GM23248 (cell line): ENCODE measurements around the gene NCOA7. TPM values are rescaled to one million over a fixed set of nuclear protein-coding genes. Genes with fewer than 3 reads are reported as not detected.

ENCODE experiments used
- DNase-seq: peaks from one replicate; pipeline ENCODE4 v3.0.0-alpha.2; 2015
- H2AFZ ChIP-seq: fragments of 200-600 bp; sonication (generic); 2 replicates; pipeline ENCODE4 v1.6.1; 2016; ENCODE audit warnings: antibody characterized with exemption
- H3F3A ChIP-seq: fragments of 200-600 bp; sonication (generic); 2 replicates; pipeline ENCODE4 v1.6.1; 2016; ENCODE audit warnings: mild to moderate bottlenecking, antibody characterized with exemption, mixed run types; ENCODE audit not compliant: insufficient read depth
- H3K27ac ChIP-seq: fragments of 200-600 bp; sonication (generic); 2 replicates; pipeline ENCODE4 v1.5.1; 2016; ENCODE audit warnings: mild to moderate bottlenecking
- H3K27me3 ChIP-seq: fragments of 200-600 bp; sonication (generic); replicated peaks from 2 replicates; pipeline ENCODE4 v1.6.1; 2016; ENCODE audit warnings: mild to moderate bottlenecking; ENCODE audit not compliant: insufficient read depth
- H3K36me3 ChIP-seq: fragments of 200-600 bp; sonication (generic); 2 replicates; pipeline ENCODE4 v1.6.1; 2016; ENCODE audit warnings: low read depth, mild to moderate bottlenecking
- H3K4me1 ChIP-seq: fragments of 200-600 bp; sonication (generic); 2 replicates; pipeline ENCODE4 v1.6.1; 2016; ENCODE audit warnings: mild to moderate bottlenecking; ENCODE audit not compliant: insufficient read depth
- H3K4me2 ChIP-seq: fragments of 200-600 bp; sonication (generic); one replicate; pipeline ENCODE4 v1.6.1; 2016; ENCODE audit warnings: mild to moderate bottlenecking; ENCODE audit not compliant: unreplicated experiment
- H3K4me3 ChIP-seq: fragments of 200-600 bp; sonication (generic); 2 replicates; pipeline ENCODE4 v1.5.1; 2016; ENCODE audit warnings: mild to moderate bottlenecking
- H3K79me2 ChIP-seq: fragments of 200-600 bp; sonication (generic); 2 replicates; pipeline ENCODE4 v1.6.1; 2016; ENCODE audit warnings: mild to moderate bottlenecking; ENCODE audit not compliant: insufficient read depth
- H3K9ac ChIP-seq: fragments of 200-600 bp; sonication (generic); 2 replicates; pipeline ENCODE4 v1.6.1; 2016; ENCODE audit warnings: mild to moderate bottlenecking
- H3K9me2 ChIP-seq: fragments of 200-600 bp; sonication (generic); 2 replicates; pipeline ENCODE4 v1.6.1; 2016; ENCODE audit warnings: mixed run types, mild to moderate bottlenecking, moderate library complexity; ENCODE audit not compliant: insufficient read depth
- H3K9me3 ChIP-seq: fragments of 200-600 bp; sonication (generic); one replicate; pipeline ENCODE4 v1.6.1; 2017; ENCODE audit warnings: low read depth
- H4K20me1 ChIP-seq: fragments of 200-600 bp; sonication (generic); 2 replicates; pipeline ENCODE4 v1.6.0; 2016; ENCODE audit not compliant: insufficient read depth
- EZH2 ChIP-seq: fragments of 200-600 bp; sonication (generic); IDR thresholded peaks from 2 replicates; pipeline ENCODE4 v1.6.1; 2018; ENCODE audit warnings: antibody characterized with exemption, mild to moderate bottlenecking; ENCODE audit not compliant: insufficient read depth, poor library complexity, severe bottlenecking
- EZH2phosphoT487 ChIP-seq: fragments of 200-600 bp; sonication (generic); IDR thresholded peaks from 2 replicates; pipeline ENCODE4 v1.6.1; 2018; ENCODE audit warnings: antibody characterized with exemption, moderate library complexity, mild to moderate bottlenecking, low read depth; ENCODE audit not compliant: insufficient read depth
- WGBS, 2 experiments: methylation state at CpG; one replicate each; pipeline ENCODE4 v1.1.6; 2015 to 2017; ENCODE audit warnings: low lambda C conversion rate in 2 of 2, low coverage in 1 of 2; ENCODE audit errors: missing lambda C conversion rate in 2 of 2; 5-methylcytosine and 5-hydroxymethylcytosine counted together
- in situ Hi-C: fragments of 300-500 bp; cut with MboI; formaldehyde crosslinking; loops from 2 replicates; pipeline ENCODE4 v1.15.0; 2020
- polyA plus RNA-seq: library from polyadenylated mRNA; unstranded; fragments of >200 nt; fragmentation: Nextera tagmentation; extraction: Ambion mirVana; gene quantifications from 2 replicates; pipeline ENCODE4 v1.2.1, GENCODE V29; 2016
- total RNA-seq: library from RNA; depleted of rRNA; stranded (reverse); fragments of >200 nt; shearing (Covaris generic); gene quantifications from 2 replicates; pipeline ENCODE4 v1.2.3, GENCODE V29; 2014; rRNA removed

NCOA7 gene, protein sequence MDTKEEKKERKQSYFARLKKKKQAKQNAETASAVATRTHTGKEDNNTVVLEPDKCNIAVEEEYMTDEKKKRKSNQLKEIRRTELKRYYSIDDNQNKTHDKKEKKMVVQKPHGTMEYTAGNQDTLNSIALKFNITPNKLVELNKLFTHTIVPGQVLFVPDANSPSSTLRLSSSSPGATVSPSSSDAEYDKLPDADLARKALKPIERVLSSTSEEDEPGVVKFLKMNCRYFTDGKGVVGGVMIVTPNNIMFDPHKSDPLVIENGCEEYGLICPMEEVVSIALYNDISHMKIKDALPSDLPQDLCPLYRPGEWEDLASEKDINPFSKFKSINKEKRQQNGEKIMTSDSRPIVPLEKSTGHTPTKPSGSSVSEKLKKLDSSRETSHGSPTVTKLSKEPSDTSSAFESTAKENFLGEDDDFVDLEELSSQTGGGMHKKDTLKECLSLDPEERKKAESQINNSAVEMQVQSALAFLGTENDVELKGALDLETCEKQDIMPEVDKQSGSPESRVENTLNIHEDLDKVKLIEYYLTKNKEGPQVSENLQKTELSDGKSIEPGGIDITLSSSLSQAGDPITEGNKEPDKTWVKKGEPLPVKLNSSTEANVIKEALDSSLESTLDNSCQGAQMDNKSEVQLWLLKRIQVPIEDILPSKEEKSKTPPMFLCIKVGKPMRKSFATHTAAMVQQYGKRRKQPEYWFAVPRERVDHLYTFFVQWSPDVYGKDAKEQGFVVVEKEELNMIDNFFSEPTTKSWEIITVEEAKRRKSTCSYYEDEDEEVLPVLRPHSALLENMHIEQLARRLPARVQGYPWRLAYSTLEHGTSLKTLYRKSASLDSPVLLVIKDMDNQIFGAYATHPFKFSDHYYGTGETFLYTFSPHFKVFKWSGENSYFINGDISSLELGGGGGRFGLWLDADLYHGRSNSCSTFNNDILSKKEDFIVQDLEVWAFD
- 6.1 and 10.2 TPM in 2 replicates for total RNA-seq
- 9.5 and 9.9 TPM in 2 replicates for polyA plus RNA-seq

DNA sequence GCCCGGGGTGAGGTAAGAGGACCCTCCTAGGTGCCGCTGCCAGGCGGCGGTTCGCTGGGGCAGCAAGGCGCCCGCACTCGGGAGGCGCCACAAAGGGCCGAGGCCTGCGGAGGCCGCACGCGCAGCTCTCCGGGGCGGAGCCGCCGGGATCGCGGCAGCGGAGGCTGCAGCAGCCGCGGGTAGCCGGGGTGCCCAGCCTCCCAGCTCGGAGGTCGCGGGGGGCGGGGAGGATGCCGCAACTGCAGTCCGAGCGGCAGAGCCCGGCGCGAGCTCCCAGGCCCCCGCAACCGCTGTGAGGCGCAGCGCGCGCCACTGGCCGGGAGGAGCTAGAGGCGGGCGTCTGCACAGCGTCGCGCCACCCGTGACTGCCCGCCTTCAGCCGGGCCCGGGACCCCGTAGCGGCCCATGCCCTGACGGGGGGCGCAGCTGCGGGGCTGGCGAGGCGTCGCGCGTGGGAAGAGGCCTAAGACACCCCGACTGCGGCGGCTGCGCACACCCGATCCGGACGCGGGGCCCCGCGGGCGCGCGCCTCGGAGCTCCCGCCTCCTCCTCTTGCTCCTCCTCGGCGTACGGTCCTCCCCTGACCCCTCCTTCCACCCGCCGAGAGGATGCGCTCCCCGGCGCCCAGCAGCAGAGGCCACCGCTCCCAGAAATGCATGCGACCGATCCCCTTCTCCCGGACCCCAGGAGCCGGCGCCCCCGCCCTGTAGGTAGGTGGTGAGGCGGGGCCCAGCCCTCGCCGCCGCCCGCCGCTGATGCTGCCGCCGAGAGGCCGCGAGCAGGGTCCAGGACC is at the start of gene NCOA7:
Gene NCOA7, plus strand, starts transcription at position 603 of the 793 bp plus-strand sequence. CDS start 24,395 bp downstream, outside the sequence.
- Histone ChIP-seq H3K4me1 (peaks cover 36% of the 10 kb centered on the region), H3K27me3 (no peaks in the 10 kb centered on the region), H3F3A (peaks cover 21% of the 10 kb centered on the region), H3K27ac (peak within 1 kb of the TSS; percentile 93), H2AFZ (peak within 1 kb of the TSS; percentile 83), H3K4me2 (peak within 1 kb of the TSS; percentile 95), H3K79me2 (peaks cover 8% of the 10 kb centered on the region; the same call in 1 of the 2 replicates), H3K36me3 (no peaks in the 10 kb centered on the region), H3K9me2 (no peaks in the 10 kb centered on the region), H3K4me3 (peak within 1 kb of the TSS; percentile 78), H3K9me3 (no peaks in the 10 kb centered on the region), H4K20me1 (no peaks in the 10 kb centered on the region), H3K9ac (peak within 1 kb of the TSS; percentile 92)
- DNase-seq, result peak; percentile 89
- TF ChIP-seq EZH2, result no peak
- TF ChIP-seq EZH2phosphoT487, result no peak
- in situ Hi-C loops, result no loop called here
- 0% methylated on average over 56 to 71 of the region's 100 CpGs for WGBS, 2 experiments

DNA sequence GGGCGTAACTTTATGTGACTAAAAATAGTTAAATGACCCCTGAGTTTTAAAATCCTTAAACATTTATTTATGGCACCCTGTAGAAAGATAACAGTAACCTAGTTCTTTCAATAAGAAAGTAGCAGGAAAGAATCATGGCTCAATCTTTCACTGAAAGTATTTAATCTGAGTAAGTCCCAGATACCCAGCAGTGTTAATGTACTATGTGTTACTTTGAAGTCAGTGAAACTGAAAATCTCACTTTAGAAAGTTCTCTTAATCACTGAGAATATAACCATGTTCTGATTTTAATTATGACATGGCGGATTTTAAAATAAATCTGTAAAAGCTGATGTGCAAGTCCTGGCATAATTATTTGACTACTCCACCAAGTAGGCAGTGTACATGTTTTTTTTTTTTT is 49.4 kb upstream of the NCOA7 start:
- H3K9me3 ChIP-seq, result no peaks in the 10 kb centered on the region
- no peaks in the 10 kb centered on the region for H3K79me2 ChIP-seq
- H3K4me3 ChIP-seq, result no peak overlapping the region
- no peaks in the 10 kb centered on the region for H3K36me3 ChIP-seq
- no peak overlapping the region for H3K4me2 ChIP-seq
- H3K9ac ChIP-seq, result no peak overlapping the region
- 49 to 68% methylated on average over 2 of the region's 2 CpGs for WGBS, 2 experiments
- no peak overlapping the region for H2AFZ ChIP-seq
- no peak overlapping the region for H3K27ac ChIP-seq
- in situ Hi-C loops, result no loop called here
- peaks cover 58% of the 10 kb centered on the region for H3K27me3 ChIP-seq
- no peaks in the 10 kb centered on the region for H3K4me1 ChIP-seq
- no peaks in the 10 kb centered on the region for H3K9me2 ChIP-seq
- TF ChIP-seq EZH2, result no peak
- DNase-seq, result no peak
- H4K20me1 ChIP-seq, result no peaks in the 10 kb centered on the region
- H3F3A ChIP-seq, result no peaks in the 10 kb centered on the region

DNA sequence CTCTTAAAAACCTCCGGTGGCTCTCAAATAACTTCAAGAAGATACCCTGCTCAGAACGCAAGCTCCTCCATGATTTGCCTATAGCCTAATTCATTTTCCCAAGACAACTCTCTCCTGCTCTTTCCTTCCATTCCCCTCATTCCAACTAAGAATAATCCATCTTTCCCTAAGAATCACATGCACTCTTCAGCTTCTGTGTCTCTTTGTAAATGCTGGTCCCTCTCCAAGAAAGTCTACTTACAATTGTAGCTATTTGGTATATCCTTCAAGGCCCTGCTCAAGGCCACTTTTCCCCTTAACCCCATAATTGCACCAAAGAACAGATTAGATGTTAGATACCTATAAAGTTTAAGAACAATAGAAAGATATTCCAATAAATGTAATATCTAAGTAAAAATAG is 48.7 kb upstream of the NCOA7 start:
- no peak overlapping the region for H3K27ac ChIP-seq
- H2AFZ ChIP-seq, result no peak overlapping the region

More for the DNA sequence above, 48.7 kb upstream of the NCOA7 start:
- H3K79me2 ChIP-seq, result no peaks in the 10 kb centered on the region
- TF ChIP-seq EZH2phosphoT487 (no peak), EZH2 (no peak)
- peaks cover 59% of the 10 kb centered on the region for H3K27me3 ChIP-seq
- no peaks in the 10 kb centered on the region for H4K20me1 ChIP-seq
- no peak overlapping the region for H3K9ac ChIP-seq
- 80 to 85% methylated on average over 2 of the region's 2 CpGs for WGBS, 2 experiments
- H3K9me2 ChIP-seq, result no peaks in the 10 kb centered on the region
- H3K9me3 ChIP-seq, result no peaks in the 10 kb centered on the region
- in situ Hi-C loops, result no loop called here
- H3F3A ChIP-seq, result no peaks in the 10 kb centered on the region
- no peak overlapping the region for H3K4me3 ChIP-seq
- no peak overlapping the region for H3K4me2 ChIP-seq
- H3K36me3 ChIP-seq, result no peaks in the 10 kb centered on the region
- no peaks in the 10 kb centered on the region for H3K4me1 ChIP-seq
- no peak for DNase-seq
